K562 (cell line): ENCODE data around the gene MALAT1. TPM values are rescaled to one million over a fixed set of nuclear protein-coding genes. Genes with fewer than 3 reads are reported as not detected.
A peak's percentile ranks its signal among the peaks of the same experiment; 100 is the strongest.

Source experiments
- ARID3A ChIP-seq: IDR thresholded peaks from 2 replicates; pipeline ENCODE4 v1.6.1; 2012; ENCODE audit warnings: low read depth, low read length, improper control_type of control experiment, borderline replicate concordance
- CBFA2T3 ChIP-seq: fragments of 450-650 bp; IDR thresholded peaks from 2 replicates; pipeline ENCODE4 v1.6.1; 2017
- CHAMP1 ChIP-seq: fragments of 450-650 bp; IDR thresholded peaks from 2 replicates; pipeline ENCODE4 v1.6.1; 2016; ENCODE audit warnings: mild to moderate bottlenecking
- DLX4 ChIP-seq: fragments of 250-450 bp; sonication (Bioruptor Pico); IDR thresholded peaks from 2 replicates; pipeline ENCODE4 v1.6.1; 2021; ENCODE audit warnings: mild to moderate bottlenecking
- E2F3 ChIP-seq: fragments of 250-450 bp; sonication (Bioruptor Pico); IDR thresholded peaks from 2 replicates; pipeline ENCODE4 v1.4.0; 2020; ENCODE audit warnings: mild to moderate bottlenecking
- ELF1 ChIP-seq: fragments of 200-800 bp; sonication (Bioruptor generic); IDR thresholded peaks from 2 replicates; pipeline ENCODE4 v1.6.1; 2016; ENCODE audit warnings: missing genetic modification characterization, missing compliant biosample characterization
- GATAD2B ChIP-seq: fragments of 450-650 bp; IDR thresholded peaks from 2 replicates; pipeline ENCODE4 v1.6.1; 2017; ENCODE audit warnings: mild to moderate bottlenecking, borderline replicate concordance
- HMGN3 ChIP-seq: IDR thresholded peaks from 2 replicates; pipeline ENCODE4 v1.6.1; 2011; ENCODE audit warnings: borderline replicate concordance, low read depth, mild to moderate bottlenecking, mixed read lengths, low read length; ENCODE audit not compliant: insufficient read length; ENCODE audit errors: extremely low read depth
- MAFF ChIP-seq: IDR thresholded peaks from 2 replicates; pipeline ENCODE4 v1.6.1; 2012; ENCODE audit warnings: low read length, improper control_type of control experiment
- NR1H2 ChIP-seq: sonication (generic); formaldehyde crosslinking; IDR thresholded peaks from 2 replicates; pipeline ENCODE4 v1.4.0; 2020; ENCODE audit warnings: mild to moderate bottlenecking, missing genetic modification reagents
- NR3C1 ChIP-seq: sonication (generic); formaldehyde crosslinking; IDR thresholded peaks from 2 replicates; pipeline ENCODE4 v1.8.1; 2022; ENCODE audit warnings: missing genetic modification reagents
- NR4A1 ChIP-seq, 2 experiments: fragments of 250-450 bp in 1 of 2; fragments of 450-650 bp in 1 of 2; sonication (Bioruptor Pico) in 1 of 2; IDR thresholded peaks; 2 replicates each; pipeline versions ENCODE4 v1.4.0 to v1.6.1; 2016 to 2020; ENCODE audit warnings: mild to moderate bottlenecking in 2 of 2, missing compliant biosample characterization in 1 of 2, missing genetic modification characterization in 1 of 2, moderate library complexity in 1 of 2
- NUFIP1 ChIP-seq: fragments of 450-650 bp; IDR thresholded peaks from 2 replicates; pipeline ENCODE4 v1.6.1; 2018; ENCODE audit not compliant: partially characterized antibody
- RBM25 ChIP-seq: fragments of 200-400 bp; formaldehyde crosslinking; IDR thresholded peaks from 2 replicates; pipeline ENCODE4 v1.6.1; 2018; ENCODE audit warnings: low read length, low read depth, moderate library complexity; ENCODE audit not compliant: severe bottlenecking
- SNAPC5 ChIP-seq: fragments of 250-450 bp; sonication (Bioruptor Pico); IDR thresholded peaks from 2 replicates; pipeline ENCODE4 v1.8.0; 2021; ENCODE audit warnings: moderate library complexity, mild to moderate bottlenecking, inconsistent platforms
- STAT5A ChIP-seq: IDR thresholded peaks from 2 replicates; pipeline ENCODE4 v1.6.1; 2012; ENCODE audit warnings: low read length, inconsistent platforms, borderline replicate concordance
- TBL1XR1 ChIP-seq, 2 experiments: IDR thresholded peaks; 2 replicates each; pipeline ENCODE4 v1.6.1; 2012; ENCODE audit warnings: improper control_type of control experiment in 2 of 2, low read length in 2 of 2, mild to moderate bottlenecking in 1 of 2
- THRAP3 ChIP-seq: fragments of 450-650 bp; IDR thresholded peaks from 2 replicates; pipeline ENCODE4 v1.6.1; 2016; ENCODE audit warnings: mild to moderate bottlenecking, inconsistent platforms, borderline replicate concordance
- XRCC4 ChIP-seq: IDR thresholded peaks from one replicate; pipeline ENCODE4 v1.6.1; 2011; ENCODE audit not compliant: insufficient read depth, insufficient read length; ENCODE audit errors: extremely low read depth
- ZFP1 ChIP-seq: fragments of 450-650 bp; formaldehyde crosslinking; IDR thresholded peaks from 2 replicates; pipeline ENCODE4 v1.4.0; 2020; ENCODE audit warnings: mild to moderate bottlenecking, mixed read lengths
- ZFPM2 ChIP-seq: fragments of 250-450 bp; sonication (Bioruptor Pico); IDR thresholded peaks from 2 replicates; pipeline ENCODE4 v1.5.1; 2022; ENCODE audit warnings: mild to moderate bottlenecking
- ZFX ChIP-seq: sonication (generic); formaldehyde crosslinking; IDR thresholded peaks from 2 replicates; pipeline ENCODE4 v1.8.0; 2022; ENCODE audit warnings: mild to moderate bottlenecking, missing genetic modification reagents, moderate library complexity
- ZNF41 ChIP-seq: fragments of 250-450 bp; sonication (Bioruptor Pico); conservative IDR thresholded peaks from 2 replicates; pipeline ENCODE4 v1.4.0; 2020; ENCODE audit warnings: mild to moderate bottlenecking
- ZNF717 ChIP-seq: fragments of 250-450 bp; sonication (Bioruptor Pico); IDR thresholded peaks from 2 replicates; pipeline ENCODE4 v1.5.0; 2021
- polyA plus RNA-seq, 8 experiments: library from polyadenylated mRNA; depleted of rRNA in 4 of 8; stranded (reverse) in 5 of 8; unstranded in 3 of 8; fragments of >200 nt; fragmentation: Nextera tagmentation in 2 of 8; fragmentation: Illumina TruSeq in 1 of 8; extraction: Ambion mirVana in 2 of 8; extraction: Trizol in 1 of 8; gene quantifications; 2 replicates each; pipeline versions ENCODE4 v1.2.1 to v1.2.3, GENCODE V29; 2011 to 2014; ENCODE audit warnings: inconsistent platforms in 1 of 8, missing spikeins in 1 of 8
- total RNA-seq, 7 experiments: library from RNA; depleted of rRNA in 6 of 7; stranded (reverse); fragments of >200 nt in 6 of 7; fragmentation: Illumina TruSeq in 2 of 7; extraction: Trizol in 2 of 7; gene quantifications; 2 replicates each; pipeline versions ENCODE4 v1.2.1 to v1.2.3, GENCODE V29; 2011 to 2021; ENCODE audit warnings: low replicate concordance in 1 of 7

Gene MALAT1
- total and polyA plus RNA-seq, 9 of the 15 experiments (the other 6 are each of a cell fraction or from before 2014, with no cell fraction given) = 363 to 8,715 (median 2,351) TPM

GRCh38 chr11:65504674-65505465 lies 6.0 kb downstream of the MALAT1 start (continued):
- TF ChIP-seq SNAPC5 (CRISPR knock-in tag) (no peak), THRAP3 (peak; percentile 11), NR3C1 (CRISPR knock-in tag) (no peak), ARID3A (no peak), NR1H2 (CRISPR knock-in tag) (0 out of 2 replicates have a peak, but pooled peaks have one; percentile 11), NR4A1 (CRISPR knock-in tag; IDR thresholded peaks at IDR 0.05) (no peak), NR4A1 (tag; IDR thresholded peaks at IDR 0.05) (no peak), DLX4 (CRISPR knock-in tag) (peak; percentile 61; the same call in 1 of the 2 replicates), E2F3 (CRISPR knock-in tag) (no peak), XRCC4 (no peak), ZFX (peak; percentile 40), HMGN3 (peak; percentile 48), ELF1 (tag) (no peak), NUFIP1 (no peak), CBFA2T3 (no peak), GATAD2B (peak; percentile 39; the same call in 1 of the 2 replicates), ZFPM2 (CRISPR knock-in tag) (no peak), STAT5A (0 out of 2 replicates have a peak, but pooled peaks have one; percentile 4), RBM25 (no peak), CHAMP1 (0 out of 2 replicates have a peak, but pooled peaks have one; percentile 26), TBL1XR1 (IDR thresholded peaks at IDR 0.05; ENCODE audit: low read length in 2 of 2) (peak in 1 of 2 experiments; percentile 70; a peak in 3 of 4 replicates), ZFP1 (CRISPR knock-in tag) (peak; percentile 7; the same call in 1 of the 2 replicates), ZNF717 (CRISPR knock-in tag) (peak; percentile 57; the same call in 1 of the 2 replicates), ZNF41 (0 out of 2 replicates have a peak, but pooled peaks have one; percentile 85), MAFF (peak; percentile 2; the same call in 1 of the 2 replicates)
